Measurements from ENCODE around the gene KRT38.

The KRT38 gene

GRCh38 chr17:41464173-41464572 lies 23.4 kb upstream of the KRT38 start:
- no peak for DNase-seq (ENCODE audit: insufficient read length, low spot score)
- TF ChIP-seq SPI1 (IDR thresholded peaks at IDR 0.05; ENCODE audit: low read depth, low read length) (no peak), TAF1 (IDR thresholded peaks at IDR 0.05; ENCODE audit: low read depth, low read length) (no peak), POU2F2 (IDR thresholded peaks at IDR 0.05; ENCODE audit: low read depth, low read length) (no peak), POLR2A (IDR thresholded peaks at IDR 0.05; ENCODE audit: low read depth, low read length) (no peak), PAX5 (IDR thresholded peaks at IDR 0.05; ENCODE audit: insufficient read depth, low read length, severe bottlenecking) (no peak), POLR2AphosphoS5 (IDR thresholded peaks at IDR 0.05; ENCODE audit: low read depth, low read length) (no peak)
- no peak for FAIRE-seq

DNA sequence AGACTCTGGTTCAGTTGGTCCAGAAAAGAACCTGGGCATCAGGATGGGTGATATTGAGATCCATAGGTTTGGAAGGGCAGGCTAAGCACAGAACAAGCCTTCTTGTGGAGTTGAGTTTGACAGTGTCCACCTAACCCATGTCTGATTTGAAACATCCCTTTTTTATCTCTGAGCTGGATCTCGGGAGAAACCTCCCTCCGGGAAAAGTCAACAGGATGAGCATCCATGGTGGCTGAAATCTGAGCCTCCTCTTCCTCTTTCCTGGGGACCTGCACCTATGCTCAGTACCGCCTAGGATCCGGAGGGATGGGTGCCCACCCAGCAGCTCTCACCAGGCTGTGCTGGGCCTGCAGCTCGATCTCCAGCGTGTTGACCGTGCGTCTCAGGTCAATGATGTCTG lies 23.0 kb upstream of the KRT38 start:
- TF ChIP-seq POLR2AphosphoS5 (IDR thresholded peaks at IDR 0.05; ENCODE audit: low read depth, low read length) = no peak
- TF ChIP-seq POU2F2 (IDR thresholded peaks at IDR 0.05; ENCODE audit: low read depth, low read length) = no peak
- TF ChIP-seq TAF1 (IDR thresholded peaks at IDR 0.05; ENCODE audit: low read depth, low read length) = no peak
- no peak for TF ChIP-seq SPI1 (IDR thresholded peaks at IDR 0.05; ENCODE audit: low read depth, low read length)
- TF ChIP-seq PAX5 (IDR thresholded peaks at IDR 0.05; ENCODE audit: insufficient read depth, low read length, severe bottlenecking) = no peak
- DNase-seq (ENCODE audit: insufficient read length, low spot score) = no peak
- no peak for FAIRE-seq

DNA sequence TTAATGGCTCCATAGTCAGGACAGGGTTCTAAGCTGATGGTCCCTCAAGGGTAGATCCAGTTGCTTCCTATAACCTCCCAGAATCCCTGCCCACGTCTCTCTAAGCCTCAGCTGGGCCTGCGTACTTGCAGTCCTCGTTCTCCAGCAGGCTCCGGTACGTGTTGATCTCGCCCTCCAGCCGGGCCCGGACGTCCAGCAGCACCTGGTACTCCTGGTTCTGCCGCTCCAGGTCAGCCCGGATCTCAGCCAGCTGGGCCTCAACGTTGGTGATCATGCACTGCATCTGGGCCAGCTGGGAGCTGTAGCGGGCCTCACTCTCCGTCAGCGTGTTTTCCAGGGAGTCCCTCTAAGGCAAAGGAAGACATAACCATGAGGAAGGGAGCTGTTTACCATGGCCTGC lies 21.9 kb upstream of the KRT38 start:
- no peak for DNase-seq (ENCODE audit: insufficient read length, low spot score)
- TF ChIP-seq SPI1 (IDR thresholded peaks at IDR 0.05; ENCODE audit: low read depth, low read length) = no peak
- no peak for TF ChIP-seq PAX5 (IDR thresholded peaks at IDR 0.05; ENCODE audit: insufficient read depth, low read length, severe bottlenecking)
- no peak for FAIRE-seq

DNA sequence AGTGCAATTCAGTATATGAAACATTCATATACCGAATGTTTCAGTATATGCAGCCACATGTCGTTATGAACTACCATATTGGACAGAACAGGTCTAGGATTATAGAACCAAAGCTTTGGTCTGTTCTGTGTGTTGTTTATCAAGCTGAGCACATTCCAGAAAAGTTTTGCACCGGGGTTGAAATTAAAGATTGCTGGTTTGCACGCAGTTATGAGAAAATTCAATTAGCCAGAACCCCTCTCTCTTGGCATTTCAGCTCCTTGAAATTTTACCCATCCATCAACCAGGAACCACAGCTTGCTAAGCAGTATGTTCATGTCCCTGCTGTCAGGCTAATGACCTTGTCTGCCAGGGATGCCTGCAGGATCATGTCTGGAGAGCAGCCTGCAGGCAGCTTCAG lies 16.9 kb upstream of the KRT38 start:
- FAIRE-seq (no peak), DNase-seq (ENCODE audit: insufficient read length, low spot score) (no peak)
- TF ChIP-seq POU2F2 (IDR thresholded peaks at IDR 0.05; ENCODE audit: low read depth, low read length) = no peak
- no peak for TF ChIP-seq POLR2AphosphoS5 (IDR thresholded peaks at IDR 0.05; ENCODE audit: low read depth, low read length)
- TF ChIP-seq PAX5 (IDR thresholded peaks at IDR 0.05; ENCODE audit: insufficient read depth, low read length, severe bottlenecking) = no peak
- no peak for TF ChIP-seq SPI1 (IDR thresholded peaks at IDR 0.05; ENCODE audit: low read depth, low read length)
- TF ChIP-seq POLR2A (IDR thresholded peaks at IDR 0.05; ENCODE audit: low read depth, low read length) = no peak

DNA sequence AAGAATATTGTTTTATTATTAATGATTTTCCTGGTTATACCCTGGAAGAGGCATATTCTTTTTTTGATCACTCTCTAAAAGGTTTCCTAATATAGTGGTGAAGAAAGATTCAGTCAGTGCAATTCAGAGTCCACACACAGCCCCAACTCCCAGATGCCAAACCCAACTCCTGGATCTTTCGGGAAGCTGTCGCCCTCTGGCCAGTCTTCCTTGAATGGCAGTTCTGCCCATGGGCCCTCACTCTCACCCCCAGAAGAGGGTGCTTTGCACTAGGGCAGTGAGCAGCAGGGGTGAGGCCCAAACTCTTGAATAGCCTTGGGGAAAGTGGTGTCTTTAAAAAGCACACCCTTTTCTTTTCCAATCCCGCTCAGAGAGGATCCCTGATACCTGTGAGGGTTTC lies 15.4 kb upstream of the KRT38 start:
- TF ChIP-seq POLR2AphosphoS5 (IDR thresholded peaks at IDR 0.05; ENCODE audit: low read depth, low read length) (no peak), SPI1 (IDR thresholded peaks at IDR 0.05; ENCODE audit: low read depth, low read length) (no peak), PAX5 (IDR thresholded peaks at IDR 0.05; ENCODE audit: insufficient read depth, low read length, severe bottlenecking) (no peak), POU2F2 (IDR thresholded peaks at IDR 0.05; ENCODE audit: low read depth, low read length) (no peak), POLR2A (IDR thresholded peaks at IDR 0.05; ENCODE audit: low read depth, low read length) (no peak), TAF1 (IDR thresholded peaks at IDR 0.05; ENCODE audit: low read depth, low read length) (no peak)
- FAIRE-seq (no peak), DNase-seq (ENCODE audit: insufficient read length, low spot score) (no peak)

GRCh38 chr17:41455236-41455635 lies 14.5 kb upstream of the KRT38 start:
- no peak for DNase-seq (ENCODE audit: insufficient read length, low spot score)
- TF ChIP-seq POLR2AphosphoS5 (IDR thresholded peaks at IDR 0.05; ENCODE audit: low read depth, low read length) (no peak), POU2F2 (IDR thresholded peaks at IDR 0.05; ENCODE audit: low read depth, low read length) (no peak)
- FAIRE-seq = no peak

- no peak for DNase-seq (ENCODE audit: insufficient read length, low spot score)
- no peak for FAIRE-seq
- TF ChIP-seq SPI1 (IDR thresholded peaks at IDR 0.05; ENCODE audit: low read depth, low read length) (no peak), TAF1 (IDR thresholded peaks at IDR 0.05; ENCODE audit: low read depth, low read length) (no peak)
Measured at GRCh38 chr17:41453066-41453465, 12.3 kb upstream of the KRT38 start.

DNA sequence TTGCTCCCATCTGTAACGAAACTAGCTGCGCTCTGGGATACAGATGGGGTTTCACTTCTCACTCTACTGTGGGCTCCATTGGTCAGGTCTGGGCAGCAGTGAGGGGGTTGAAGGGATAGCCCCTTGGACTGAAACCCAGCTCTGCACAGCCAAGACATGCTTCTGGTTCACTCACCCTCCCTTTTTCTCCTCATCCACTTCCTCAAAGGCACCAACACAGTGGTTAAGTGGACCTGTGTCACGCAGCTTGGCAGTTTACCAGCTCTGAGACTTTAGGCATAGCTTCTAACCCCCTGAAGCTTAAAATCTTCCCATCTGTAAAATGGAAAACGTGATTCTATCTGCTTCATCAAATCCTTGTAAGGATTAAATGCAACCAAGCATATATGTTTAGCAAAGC lies 11.5 kb upstream of the KRT38 start:
- FAIRE-seq (no peak), DNase-seq (ENCODE audit: insufficient read length, low spot score) (no peak)
- TF ChIP-seq POLR2AphosphoS5 (IDR thresholded peaks at IDR 0.05; ENCODE audit: low read depth, low read length) (no peak), POU2F2 (IDR thresholded peaks at IDR 0.05; ENCODE audit: low read depth, low read length) (no peak), POLR2A (IDR thresholded peaks at IDR 0.05; ENCODE audit: low read depth, low read length) (no peak)

DNA sequence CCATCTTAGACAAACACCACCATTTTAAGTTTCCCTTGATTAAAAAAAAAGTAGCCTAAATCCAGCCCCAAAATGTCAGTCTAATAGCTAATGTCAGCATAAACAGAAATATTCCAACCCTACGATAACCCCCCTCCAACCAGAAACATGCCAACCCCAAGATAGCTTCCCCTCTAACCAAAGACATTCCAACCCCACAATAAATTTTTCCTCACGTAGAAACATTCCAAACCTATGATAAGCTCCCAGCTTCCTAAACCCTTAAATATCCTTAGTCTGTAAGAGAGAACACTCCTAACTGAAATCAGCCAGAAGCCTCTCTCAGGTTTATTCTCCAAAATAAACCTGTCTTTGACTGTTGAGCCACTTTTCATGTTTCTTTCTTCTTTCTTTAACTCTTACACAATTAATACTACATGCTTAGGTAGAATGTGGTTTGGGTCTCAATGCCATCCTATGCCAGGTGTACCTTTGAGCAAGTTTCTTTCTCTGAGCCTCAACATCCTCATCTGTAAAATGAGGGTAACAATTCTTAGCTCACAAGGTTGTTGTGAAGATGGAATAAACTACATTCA lies 10.5 kb upstream of the KRT38 start:
- FAIRE-seq (no peak), DNase-seq (ENCODE audit: insufficient read length, low spot score) (no peak)
- TF ChIP-seq PAX5 (IDR thresholded peaks at IDR 0.05; ENCODE audit: insufficient read depth, low read length, severe bottlenecking) = no peak
- no peak for TF ChIP-seq POLR2AphosphoS5 (IDR thresholded peaks at IDR 0.05; ENCODE audit: low read depth, low read length)
- TF ChIP-seq SPI1 (IDR thresholded peaks at IDR 0.05; ENCODE audit: low read depth, low read length) = no peak
- no peak for TF ChIP-seq POU2F2 (IDR thresholded peaks at IDR 0.05; ENCODE audit: low read depth, low read length)

- no peak for TF ChIP-seq SPI1 (IDR thresholded peaks at IDR 0.05; ENCODE audit: low read depth, low read length)
- TF ChIP-seq POU2F2 (IDR thresholded peaks at IDR 0.05; ENCODE audit: low read depth, low read length) = no peak
- TF ChIP-seq POLR2A (IDR thresholded peaks at IDR 0.05; ENCODE audit: low read depth, low read length) = no peak
- no peak for TF ChIP-seq TAF1 (IDR thresholded peaks at IDR 0.05; ENCODE audit: low read depth, low read length)
- no peak for TF ChIP-seq PAX5 (IDR thresholded peaks at IDR 0.05; ENCODE audit: insufficient read depth, low read length, severe bottlenecking)
- TF ChIP-seq POLR2AphosphoS5 (IDR thresholded peaks at IDR 0.05; ENCODE audit: low read depth, low read length) = no peak
- DNase-seq (ENCODE audit: insufficient read length, low spot score) = no peak
- FAIRE-seq = no peak
Measured at GRCh38 chr17:41449008-41449407, 8.2 kb upstream of the KRT38 start.

- no peak for TF ChIP-seq TAF1 (IDR thresholded peaks at IDR 0.05; ENCODE audit: low read depth, low read length)
- TF ChIP-seq POLR2A (IDR thresholded peaks at IDR 0.05; ENCODE audit: low read depth, low read length) = no peak
- no peak for TF ChIP-seq PAX5 (IDR thresholded peaks at IDR 0.05; ENCODE audit: insufficient read depth, low read length, severe bottlenecking)
- no peak for TF ChIP-seq SPI1 (IDR thresholded peaks at IDR 0.05; ENCODE audit: low read depth, low read length)
- FAIRE-seq = no peak
- DNase-seq (ENCODE audit: insufficient read length, low spot score) = no peak
Measured at GRCh38 chr17:41448506-41448905, 7.7 kb upstream of the KRT38 start.

Data from GM12891 (cell line).